ENCODE results near the gene GNPTG.

Gene GNPTG

GRCh38 chr16:1349351-1349750 is 2.4 kb upstream of the GNPTG start:
- no peak for DNase-seq

- no peak for DNase-seq
Measured at GRCh38 chr16:1349951-1350350, 1.8 kb upstream of the GNPTG start.

- DNase-seq = no peak
Measured at GRCh38 chr16:1350691-1351090, 1.0 kb upstream of the GNPTG start.

- DNase-seq = no peak
Measured at GRCh38 chr16:1351215-1351581, 533 bp upstream of the GNPTG start.

- DNase-seq = no peak
Measured at GRCh38 chr16:1354815-1355540, 3.2 kb downstream of the GNPTG start.

- no peak for DNase-seq
Measured at GRCh38 chr16:1355591-1355990, 3.9 kb downstream of the GNPTG start.

GRCh38 chr16:1356061-1356900 is 4.5 kb downstream of the GNPTG start:
- DNase-seq = no peak

GRCh38 chr16:1357906-1358566 is 6.3 kb downstream of the GNPTG start:
- no peak for DNase-seq

GRCh38 chr16:1361685-1362360 is 10.1 kb downstream of the GNPTG start:
- no peak for DNase-seq

- DNase-seq = no peak
Measured at GRCh38 chr16:1362807-1363206, 11.1 kb downstream of the GNPTG start.

- DNase-seq = no peak
Measured at GRCh38 chr16:1363501-1364041, 11.8 kb downstream of the GNPTG start.

GRCh38 chr16:1364510-1364909 is 12.8 kb downstream of the GNPTG start:
- no peak for DNase-seq

- no peak for DNase-seq
Measured at GRCh38 chr16:1366060-1366711, 14.5 kb downstream of the GNPTG start.

GRCh38 chr16:1366712-1367299 is 15.1 kb downstream of the GNPTG start:
- DNase-seq = no peak

- DNase-seq = no peak
Measured at GRCh38 chr16:1367486-1368174, 15.9 kb downstream of the GNPTG start.

GRCh38 chr16:1371054-1371978 is 19.6 kb downstream of the GNPTG start:
- DNase-seq = no peak

- no peak for DNase-seq
Measured at GRCh38 chr16:1372292-1372950, 20.7 kb downstream of the GNPTG start.

GRCh38 chr16:1374418-1375297 is 22.9 kb downstream of the GNPTG start:
- no peak for DNase-seq

GRCh38 chr16:1375298-1375640 is 23.5 kb downstream of the GNPTG start:
- DNase-seq = no peak
